ENCODE results near the gene KIF4A.

DNA sequence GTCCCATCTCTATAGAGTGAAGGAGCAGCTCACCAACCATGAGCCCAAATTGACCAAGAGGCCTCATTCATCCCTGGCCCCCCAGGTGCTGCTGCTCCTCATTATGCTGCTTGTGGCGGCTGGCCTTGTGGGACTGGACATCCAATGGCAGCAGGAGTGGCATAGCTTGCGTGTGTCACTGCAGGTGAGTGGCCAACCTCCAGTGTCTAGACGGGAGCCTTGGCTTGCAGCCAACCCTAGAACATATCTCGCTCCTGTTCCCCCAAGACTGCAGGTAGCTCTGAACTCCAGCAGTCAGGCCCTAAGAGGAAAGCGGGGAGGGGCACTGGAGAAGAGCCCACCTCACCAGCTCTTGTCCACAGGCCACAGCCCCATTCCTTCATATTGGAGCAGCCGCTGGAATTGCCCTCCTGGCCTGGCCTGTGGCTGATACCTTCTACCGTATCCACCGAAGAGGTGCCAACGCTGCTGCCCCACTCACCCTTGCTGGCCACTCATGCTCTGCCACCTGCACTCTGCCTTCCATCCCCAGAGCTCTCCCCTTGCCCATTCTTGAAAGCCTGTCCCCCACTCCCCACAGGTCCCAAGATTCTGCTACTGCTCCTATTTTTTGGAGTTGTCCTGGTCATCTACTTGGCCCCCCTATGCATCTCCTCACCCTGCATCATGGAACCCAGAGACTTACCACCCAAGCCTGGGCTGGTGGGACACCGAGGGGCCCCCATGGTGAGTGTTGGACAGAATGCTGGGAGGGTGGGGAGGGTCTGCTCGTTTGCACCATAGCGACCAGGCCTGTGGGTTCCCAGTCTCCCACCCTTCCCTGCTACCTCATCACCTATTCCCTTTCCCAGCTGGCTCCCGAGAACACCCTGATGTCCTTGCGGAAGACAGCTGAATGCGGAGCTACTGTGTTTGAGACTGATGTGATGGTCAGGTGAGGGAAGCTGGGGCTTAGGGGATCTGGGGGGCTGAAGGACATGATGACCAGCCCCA is 136.7 kb downstream of the KIF4A start:
- TF ChIP-seq CTCF (IDR thresholded peaks at IDR 0.05) (no peak), POLR2A (IDR thresholded peaks at IDR 0.05) (no peak)

All from prostate gland (tissue), 2 donors.